ENCODE data around the gene NECTIN1. TPM values are rescaled to one million over a fixed set of nuclear protein-coding genes. Genes with fewer than 3 reads are reported as not detected.

NECTIN1 gene
- total and polyA plus RNA-seq, 2 experiments from 2014 or later: 1.0 to 5.2 TPM

DNA sequence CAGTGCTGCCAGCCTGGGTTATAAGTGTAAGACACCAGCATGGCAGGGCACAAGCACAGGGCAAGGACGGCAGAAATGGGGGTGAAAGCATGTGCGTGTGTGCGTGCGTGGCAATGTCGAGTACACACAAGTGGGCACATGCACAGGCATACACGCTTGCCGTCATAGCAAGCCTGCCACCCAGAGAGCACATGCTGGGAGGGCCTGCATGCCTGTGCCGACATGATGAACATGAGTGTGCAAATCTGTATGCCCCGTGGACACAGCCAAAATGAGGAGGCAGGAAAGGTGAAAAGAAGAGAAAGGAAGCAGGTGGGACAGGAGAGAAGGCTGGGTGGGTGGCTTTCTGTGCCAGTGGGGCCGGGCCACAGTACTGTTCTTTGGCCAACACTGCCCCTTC, 62.9 kb downstream of the NECTIN1 start:
- no peak overlapping the region for H3K4me2 ChIP-seq (ENCODE audit: unreplicated experiment)
- DNase-seq: no peak
- TF ChIP-seq EZH2phosphoT487 (IDR thresholded peaks at IDR 0.05; ENCODE audit: insufficient read depth, low read depth) (no peak), EZH2 (IDR thresholded peaks at IDR 0.05; ENCODE audit: insufficient read depth, poor library complexity, severe bottlenecking) (no peak)
- no peaks in the 10 kb centered on the region for H3K27me3 ChIP-seq (replicated peaks; ENCODE audit: insufficient read depth)
- no peaks in the 10 kb centered on the region for H3K9me2 ChIP-seq (ENCODE audit: insufficient read depth)
- no peaks in the 10 kb centered on the region for H3K36me3 ChIP-seq (ENCODE audit: low read depth)
- H2AFZ ChIP-seq: no peak overlapping the region
- H3K27ac ChIP-seq: no peak overlapping the region
- no peak overlapping the region for H3K4me3 ChIP-seq
- no peaks in the 10 kb centered on the region for H3K4me1 ChIP-seq (ENCODE audit: insufficient read depth)
- WGBS, 2 experiments (ENCODE audit: low coverage in 1 of 2, low lambda C conversion rate in 2 of 2, missing lambda C conversion rate in 2 of 2): 69 to 70% methylated on average over 10 of the region's 10 CpGs
- no peaks in the 10 kb centered on the region for H3K79me2 ChIP-seq (ENCODE audit: insufficient read depth)
- H3F3A ChIP-seq (ENCODE audit: insufficient read depth): no peaks in the 10 kb centered on the region
- H3K9ac ChIP-seq: no peak overlapping the region
- no peaks in the 10 kb centered on the region for H4K20me1 ChIP-seq (ENCODE audit: insufficient read depth)
- in situ Hi-C loops (cut with MboI): no loop called here
- no peaks in the 10 kb centered on the region for H3K9me3 ChIP-seq (ENCODE audit: low read depth)

DNA sequence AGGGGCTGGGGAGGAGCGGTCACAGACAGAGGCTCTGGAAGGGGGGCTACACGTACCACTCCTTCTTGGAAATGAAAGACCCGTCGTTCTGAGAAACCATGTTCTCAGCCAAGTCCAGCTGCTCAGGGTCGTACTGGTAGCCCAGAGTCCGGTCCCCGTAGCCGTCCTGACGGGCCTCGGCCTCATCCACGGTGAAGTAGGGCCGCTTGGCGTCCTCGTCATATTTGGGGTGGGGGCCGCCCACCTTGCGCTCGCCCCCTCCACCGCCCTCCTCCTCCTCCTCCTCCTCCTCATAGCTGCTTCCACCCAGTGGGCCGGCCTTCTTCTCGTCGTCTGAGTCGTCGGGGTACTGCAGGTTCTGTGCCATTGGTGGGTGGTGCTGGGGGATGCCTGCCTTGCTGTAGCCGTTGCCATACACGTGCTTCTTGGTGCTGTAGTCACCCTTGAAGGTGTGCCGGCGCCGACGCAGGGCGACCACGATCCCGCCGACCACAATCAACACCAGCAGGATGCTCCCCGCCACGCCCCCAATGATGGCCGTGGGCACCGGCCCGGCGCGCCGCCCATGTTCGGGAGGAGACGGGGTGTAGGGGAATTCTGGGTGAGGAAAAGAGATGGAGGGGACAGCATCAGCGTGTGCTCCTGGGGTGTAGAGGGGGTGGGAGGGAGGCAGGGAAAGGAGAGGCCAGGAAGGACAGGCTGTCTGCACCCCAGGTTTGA, 64.1 kb downstream of the NECTIN1 start:
- H3K27ac ChIP-seq: no peak overlapping the region
- 89 to 91% methylated on average over 22 to 44 of the region's 44 CpGs for WGBS, 2 experiments (ENCODE audit: low coverage in 1 of 2, low lambda C conversion rate in 2 of 2, missing lambda C conversion rate in 2 of 2)
- H3K36me3 ChIP-seq (ENCODE audit: low read depth): no peaks in the 10 kb centered on the region
- in situ Hi-C loops (cut with MboI): no loop called here
- H3K4me3 ChIP-seq: no peak overlapping the region
- H3K4me2 ChIP-seq (ENCODE audit: unreplicated experiment): no peak overlapping the region
- TF ChIP-seq EZH2phosphoT487 (IDR thresholded peaks at IDR 0.05; ENCODE audit: insufficient read depth, low read depth): no peak
- TF ChIP-seq EZH2 (IDR thresholded peaks at IDR 0.05; ENCODE audit: insufficient read depth, poor library complexity, severe bottlenecking): no peak
- H3F3A ChIP-seq (ENCODE audit: insufficient read depth): no peaks in the 10 kb centered on the region
- H3K27me3 ChIP-seq (replicated peaks; ENCODE audit: insufficient read depth): no peaks in the 10 kb centered on the region
- DNase-seq: no peak
- H4K20me1 ChIP-seq (ENCODE audit: insufficient read depth): no peaks in the 10 kb centered on the region
- no peak overlapping the region for H2AFZ ChIP-seq
- H3K9ac ChIP-seq: no peak overlapping the region
- no peaks in the 10 kb centered on the region for H3K9me2 ChIP-seq (ENCODE audit: insufficient read depth)
- H3K9me3 ChIP-seq (ENCODE audit: low read depth): no peaks in the 10 kb centered on the region
- H3K4me1 ChIP-seq (ENCODE audit: insufficient read depth): no peaks in the 10 kb centered on the region
- H3K79me2 ChIP-seq (ENCODE audit: insufficient read depth): no peaks in the 10 kb centered on the region

DNA sequence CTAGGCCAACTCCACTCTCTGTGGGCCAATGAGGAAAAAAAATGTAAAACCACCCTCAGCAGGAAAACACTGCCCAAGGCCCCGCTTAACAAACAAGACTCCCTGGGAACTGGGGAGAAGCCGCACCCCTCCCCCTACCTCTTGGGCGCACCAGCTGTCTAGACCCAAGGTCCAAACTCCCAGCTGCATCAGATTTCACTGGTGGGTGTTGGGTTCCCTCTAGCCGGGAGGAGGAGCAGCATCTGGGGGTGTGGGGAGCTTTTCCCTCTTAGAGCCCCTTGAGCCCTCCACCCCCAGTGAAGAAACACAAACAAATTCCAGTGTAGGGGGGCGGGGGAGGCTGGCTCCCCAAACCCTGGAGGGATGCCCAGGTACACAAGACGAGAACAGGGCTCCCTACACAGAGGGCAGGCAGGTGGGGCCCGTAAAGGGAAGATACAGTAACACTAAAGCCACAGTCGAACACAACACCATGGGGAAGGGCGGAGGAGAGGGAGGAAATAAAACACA, 64.9 kb downstream of the NECTIN1 start:
- H2AFZ ChIP-seq: no peak overlapping the region
- no peaks in the 10 kb centered on the region for H3K9me2 ChIP-seq (ENCODE audit: insufficient read depth)
- no peaks in the 10 kb centered on the region for H3F3A ChIP-seq (ENCODE audit: insufficient read depth)
- H4K20me1 ChIP-seq (ENCODE audit: insufficient read depth): no peaks in the 10 kb centered on the region
- WGBS, 2 experiments (ENCODE audit: low coverage in 1 of 2, low lambda C conversion rate in 2 of 2, missing lambda C conversion rate in 2 of 2): 88 to 92% methylated on average over 7 to 9 of the region's 9 CpGs
- H3K27ac ChIP-seq: no peak overlapping the region
- H3K27me3 ChIP-seq (replicated peaks; ENCODE audit: insufficient read depth): no peaks in the 10 kb centered on the region
- no peak overlapping the region for H3K9ac ChIP-seq
- no peaks in the 10 kb centered on the region for H3K79me2 ChIP-seq (ENCODE audit: insufficient read depth)
- H3K4me2 ChIP-seq (ENCODE audit: unreplicated experiment): no peak overlapping the region
- H3K4me1 ChIP-seq (ENCODE audit: insufficient read depth): no peaks in the 10 kb centered on the region
- no peaks in the 10 kb centered on the region for H3K9me3 ChIP-seq (ENCODE audit: low read depth)
- no peak overlapping the region for H3K4me3 ChIP-seq
- in situ Hi-C loops (cut with MboI): no loop called here
- H3K36me3 ChIP-seq (ENCODE audit: low read depth): no peaks in the 10 kb centered on the region
- no peak for DNase-seq
- TF ChIP-seq EZH2phosphoT487 (IDR thresholded peaks at IDR 0.05; ENCODE audit: insufficient read depth, low read depth): no peak
- TF ChIP-seq EZH2 (IDR thresholded peaks at IDR 0.05; ENCODE audit: insufficient read depth, poor library complexity, severe bottlenecking): no peak

- DNase-seq: no peak
- H3K36me3 ChIP-seq (ENCODE audit: low read depth): no peaks in the 10 kb centered on the region
- no peaks in the 10 kb centered on the region for H3K9me2 ChIP-seq (ENCODE audit: insufficient read depth)
- H4K20me1 ChIP-seq (ENCODE audit: insufficient read depth): no peaks in the 10 kb centered on the region
- no peaks in the 10 kb centered on the region for H3K79me2 ChIP-seq (ENCODE audit: insufficient read depth)
- in situ Hi-C loops (cut with MboI): no loop called here
- no peak overlapping the region for H3K27ac ChIP-seq
- H3K4me3 ChIP-seq: no peak overlapping the region
- TF ChIP-seq EZH2phosphoT487 (IDR thresholded peaks at IDR 0.05; ENCODE audit: insufficient read depth, low read depth) (no peak), EZH2 (IDR thresholded peaks at IDR 0.05; ENCODE audit: insufficient read depth, poor library complexity, severe bottlenecking) (no peak)
- H2AFZ ChIP-seq: no peak overlapping the region
- 68 to 79% methylated on average over 4 of the region's 4 CpGs for WGBS, 2 experiments (ENCODE audit: low coverage in 1 of 2, low lambda C conversion rate in 2 of 2, missing lambda C conversion rate in 2 of 2)
- no peak overlapping the region for H3K9ac ChIP-seq
- no peaks in the 10 kb centered on the region for H3K27me3 ChIP-seq (replicated peaks; ENCODE audit: insufficient read depth)
- H3K4me2 ChIP-seq (ENCODE audit: unreplicated experiment): no peak overlapping the region
- no peaks in the 10 kb centered on the region for H3K9me3 ChIP-seq (ENCODE audit: low read depth)
- H3K4me1 ChIP-seq (ENCODE audit: insufficient read depth): no peaks in the 10 kb centered on the region
- H3F3A ChIP-seq (ENCODE audit: insufficient read depth): no peaks in the 10 kb centered on the region
These were observed 65.7 kb downstream of the NECTIN1 start for GRCh38 chr11:119663279-119663678.
